H1 (cell line): Measurements from ENCODE around the gene HOXD11. TPM values are rescaled to one million over a fixed set of nuclear protein-coding genes. Genes with fewer than 3 reads are reported as not detected.

ENCODE experiments used
- CTCF ChIA-PET: fragments of 300-600 bp; sonication (Branson Sonifier 250); formaldehyde crosslinking; loops from one replicate; lab custom pipeline; 2021; ENCODE audit not compliant: partially characterized antibody; lab: Charles Lee
- POLR2A ChIA-PET: fragments of 300-600 bp; sonication (Branson Sonifier 250); formaldehyde crosslinking; loops from one replicate; lab custom pipeline; 2021; ENCODE audit warnings: inconsistent platforms; ENCODE audit not compliant: partially characterized antibody; lab: Charles Lee
- DNase-seq, 2 experiments: peaks; one replicate each; pipeline versions ENCODE4 v3.0.0 to v3.0.0-alpha.2; 2010 to 2022; ENCODE audit warnings: low spot score in 2 of 2, low read depth in 1 of 2, mixed read lengths in 1 of 2
- FAIRE-seq: peaks from 2 replicates; lab custom pipeline; 2011; peaks lifted over from hg19 to GRCh38; lab: Jason Lieb, UNC
- H2AFZ ChIP-seq: 2 replicates; pipeline ENCODE4 v1.8.1; 2012; ENCODE audit warnings: low read length, inconsistent platforms
- H2AK5ac ChIP-seq: 2 replicates; pipeline ENCODE4 v1.6.1; 2013; ENCODE audit warnings: low read depth, low read length
- H2BK120ac ChIP-seq: replicated peaks from 2 replicates; pipeline ENCODE3; 2013; ENCODE audit warnings: low read depth, low read length, inconsistent platforms
- H2BK12ac ChIP-seq: 2 replicates; pipeline ENCODE4 v1.6.1; 2013; ENCODE audit warnings: low read depth, low read length
- H2BK15ac ChIP-seq: 2 replicates; pipeline ENCODE4 v1.6.1; 2013; ENCODE audit warnings: low read length
- H2BK20ac ChIP-seq: 2 replicates; pipeline ENCODE4 v1.6.1; 2013; ENCODE audit warnings: low read length
- H2BK5ac ChIP-seq: 2 replicates; pipeline ENCODE4 v1.6.1; 2013; ENCODE audit warnings: low read depth, low read length
- H3K14ac ChIP-seq: 2 replicates; pipeline ENCODE4 v1.6.1; 2013; ENCODE audit warnings: inconsistent platforms; ENCODE audit not compliant: insufficient read length
- H3K18ac ChIP-seq: 2 replicates; pipeline ENCODE4 v1.6.1; 2013; ENCODE audit warnings: low read length; ENCODE audit errors: extremely low read depth
- H3K23ac ChIP-seq: 2 replicates; pipeline ENCODE4 v1.6.1; 2013; ENCODE audit warnings: inconsistent platforms; ENCODE audit not compliant: insufficient read length
- H3K23me2 ChIP-seq: 2 replicates; pipeline ENCODE4 v1.6.1; 2013; ENCODE audit warnings: low read depth, low read length
- H3K27ac ChIP-seq: 2 replicates; pipeline ENCODE4 v1.6.1; 2011; ENCODE audit warnings: low read depth, low read length, inconsistent platforms
- H3K27me3 ChIP-seq, 4 experiments: replicated peaks in 1 of 4; 1 replicate in 1 of 4; 2 replicates in 3 of 4; pipeline versions ENCODE4 v1.6.1 to v1.8.1; 2011 to 2013; ENCODE audit warnings: low read length in 3 of 4, mild to moderate bottlenecking in 3 of 4, inconsistent platforms in 2 of 4, mixed read lengths in 2 of 4, moderate library complexity in 1 of 4; ENCODE audit not compliant: control insufficient read depth in 3 of 4, insufficient read depth in 3 of 4; ENCODE audit errors: extremely low read depth in 1 of 4
- H3K36me3 ChIP-seq, 4 experiments: 2 replicates each; pipeline versions ENCODE4 v1.6.1 to v1.8.1; 2011 to 2013; ENCODE audit warnings: mild to moderate bottlenecking in 4 of 4, low read length in 3 of 4, moderate library complexity in 2 of 4, control low read depth in 1 of 4, inconsistent platforms in 1 of 4; ENCODE audit not compliant: insufficient read depth in 4 of 4, control insufficient read depth in 2 of 4
- H3K4ac ChIP-seq: replicated peaks from 2 replicates; pipeline ENCODE3; 2013; ENCODE audit warnings: low read length, low read depth, mixed read lengths, inconsistent platforms; ENCODE audit not compliant: insufficient read length
- H3K4me1 ChIP-seq, 4 experiments: replicated peaks in 1 of 4; 1 replicate in 1 of 4; 2 replicates in 3 of 4; pipeline versions ENCODE4 v1.6.1 to v1.8.1; 2011 to 2013; ENCODE audit warnings: low read length in 3 of 4, inconsistent platforms in 2 of 4, mixed read lengths in 1 of 4; ENCODE audit not compliant: insufficient read depth in 4 of 4, control insufficient read depth in 3 of 4
- H3K4me2 ChIP-seq, 2 experiments: 2 replicates each; pipeline versions ENCODE4 v1.6.1 to v1.8.1; 2011 to 2013; ENCODE audit warnings: low read depth in 2 of 2, low read length in 2 of 2, control low read depth in 1 of 2, inconsistent platforms in 1 of 2, mild to moderate bottlenecking in 1 of 2; ENCODE audit not compliant: insufficient read depth in 1 of 2
- H3K4me3 ChIP-seq, 4 experiments: fragments of 200-600, 300-600 bp in 1 of 4; sonication (generic), shearing (Covaris generic), sonication (Bioruptor Twin) in 1 of 4; 2 replicates each; pipeline versions ENCODE4 v1.5.1 to v1.8.1; 2011 to 2016; ENCODE audit warnings: low read length in 4 of 4, low read depth in 3 of 4, control low read depth in 2 of 4, inconsistent platforms in 2 of 4, mild to moderate bottlenecking in 2 of 4, mixed read lengths in 1 of 4, moderate library complexity in 1 of 4; ENCODE audit not compliant: insufficient read depth in 2 of 4; ENCODE audit errors: extremely low read depth in 1 of 4
- H3K56ac ChIP-seq: replicated peaks from 2 replicates; pipeline ENCODE3; 2013; ENCODE audit warnings: low read depth, mild to moderate bottlenecking, mixed read lengths, low read length, inconsistent platforms; ENCODE audit not compliant: insufficient read length
- H3K79me1 ChIP-seq: 2 replicates; pipeline ENCODE4 v1.6.1; 2013; ENCODE audit warnings: low read depth, low read length, control low read depth
- H3K79me2 ChIP-seq, 2 experiments: 2 replicates each; pipeline versions ENCODE4 v1.6.1 to v1.8.1; 2012 to 2013; ENCODE audit warnings: low read length in 2 of 2, mild to moderate bottlenecking in 2 of 2, inconsistent platforms in 1 of 2; ENCODE audit not compliant: insufficient read depth in 2 of 2, control insufficient read depth in 1 of 2
- H3K9ac ChIP-seq, 4 experiments: replicated peaks in 1 of 4; 1 replicate in 1 of 4; 2 replicates in 3 of 4; pipeline versions ENCODE4 v1.6.1 to v1.8.1; 2011 to 2013; ENCODE audit warnings: low read depth in 3 of 4, low read length in 3 of 4, control low read depth in 2 of 4, mild to moderate bottlenecking in 2 of 4, moderate library complexity in 2 of 4, inconsistent platforms in 1 of 4; ENCODE audit errors: extremely low read depth in 1 of 4
- H3K9me3 ChIP-seq, 2 experiments: 2 replicates each; pipeline versions ENCODE4 v1.6.1 to v1.8.1; 2012 to 2013; ENCODE audit warnings: mild to moderate bottlenecking in 2 of 2, moderate library complexity in 2 of 2, control low read depth in 1 of 2, inconsistent platforms in 1 of 2, low read depth in 1 of 2, low read length in 1 of 2, mixed read lengths in 1 of 2; ENCODE audit not compliant: insufficient read depth in 2 of 2
- H4K20me1 ChIP-seq, 2 experiments: replicated peaks in 1 of 2; 2 replicates each; pipeline versions ENCODE3 to v1.8.1; 2011 to 2013; ENCODE audit warnings: inconsistent platforms in 2 of 2, low read length in 2 of 2, mild to moderate bottlenecking in 1 of 2; ENCODE audit not compliant: insufficient read depth in 2 of 2, control insufficient read depth in 1 of 2
- H4K5ac ChIP-seq: 2 replicates; pipeline ENCODE4 v1.6.1; 2013; ENCODE audit warnings: low read length, low read depth, mixed read lengths, inconsistent platforms; ENCODE audit not compliant: insufficient read length
- H4K8ac ChIP-seq: 2 replicates; pipeline ENCODE4 v1.8.0; 2013; ENCODE audit warnings: mild to moderate bottlenecking, moderate library complexity, low read length, inconsistent platforms; ENCODE audit not compliant: insufficient read depth; ENCODE audit errors: extremely low read depth
- H4K91ac ChIP-seq: replicated peaks from 2 replicates; pipeline ENCODE3; 2013; ENCODE audit warnings: low read length, mixed read lengths, inconsistent platforms; ENCODE audit not compliant: insufficient read length
- ASH2L ChIP-seq: fragments of 200-600, 300-600 bp; sonication (generic); IDR thresholded peaks from one replicate; pipeline ENCODE4 v1.7.1; 2017; ENCODE audit warnings: low read length
- EGR1 ChIP-seq: IDR thresholded peaks from 2 replicates; pipeline ENCODE4 v1.6.1; 2011; ENCODE audit warnings: low read depth, low read length, borderline replicate concordance
- KDM1A ChIP-seq: fragments of 200-600, 300-600 bp; sonication (generic); IDR thresholded peaks from 2 replicates; pipeline ENCODE4 v1.7.1; 2016; ENCODE audit warnings: mild to moderate bottlenecking, low read length, borderline replicate concordance
- MAX ChIP-seq: IDR thresholded peaks from 2 replicates; pipeline ENCODE4 v1.6.1; 2012; ENCODE audit warnings: inconsistent platforms
- POLR2A ChIP-seq, 2 experiments: IDR thresholded peaks; 1 replicate in 1 of 2; 2 replicates in 1 of 2; pipeline ENCODE4 v1.6.1; 2011; ENCODE audit warnings: low read depth in 2 of 2, low read length in 2 of 2, mild to moderate bottlenecking in 2 of 2; ENCODE audit errors: control extremely low read depth in 1 of 2
- RNF2 ChIP-seq: fragments of 200-900, 300-1000 bp; sonication (generic); IDR thresholded peaks from 2 replicates; pipeline ENCODE4 v1.7.1; 2016; ENCODE audit warnings: borderline replicate concordance, low read depth, mild to moderate bottlenecking, antibody characterized with exemption, low read length; ENCODE audit not compliant: poor library complexity, severe bottlenecking; ENCODE audit errors: missing control alignments
- SUZ12 ChIP-seq: fragments of 200-600 bp; sonication (generic); IDR thresholded peaks from 2 replicates; pipeline ENCODE4 v1.6.1; 2012; ENCODE audit warnings: mild to moderate bottlenecking, inconsistent platforms, low read length, moderate library complexity, mixed read lengths
- TBP ChIP-seq: IDR thresholded peaks from 2 replicates; pipeline ENCODE4 v1.6.1; 2011; ENCODE audit warnings: low read depth, low read length, improper control_type of control experiment
- WGBS, 2 experiments: shearing (Covaris generic) in 1 of 2; methylation state at CpG; one replicate each; pipeline versions ENCODE4 v1.1.6 to v1.1.7; 2013 to 2015; ENCODE audit warnings: low lambda C conversion rate in 2 of 2, mixed read lengths in 2 of 2, inconsistent platforms in 1 of 2, low coverage in 1 of 2, missing lambda C conversion rate in 1 of 2; ENCODE audit not compliant: insufficient replicate concordance in 2 of 2, insufficient coverage in 1 of 2, insufficient read length in 1 of 2; ENCODE audit errors: extremely low coverage in 1 of 2, missing lambda C conversion rate in 1 of 2; 5-methylcytosine and 5-hydroxymethylcytosine counted together
- polyA plus RNA-seq, 7 experiments: library from polyadenylated mRNA; depleted of rRNA in 3 of 7; stranded (reverse) in 5 of 7; unstranded in 2 of 7; fragments of >200 nt in 5 of 7; fragments of 200-250 nt in 2 of 7; gene quantifications; 1 replicate in 5 of 7; 2 replicates in 1 of 7; 4 replicates in 1 of 7; pipeline versions ENCODE4 v1.2.1 to v1.2.3, GENCODE V29; 2011 to 2013; ENCODE audit warnings: missing spikeins in 2 of 7, mixed read lengths in 2 of 7
- total RNA-seq: library from RNA; stranded (reverse); fragmentation: NEBNext Ultra II Directional; extraction: Animal tissue kit (Norgen Biotek cat#: 25700); gene quantifications from 2 replicates; pipeline ENCODE4 v1.2.1, GENCODE V29; 2021

Gene HOXD11
- total and polyA plus RNA-seq, 2 of the 8 experiments (the other 6 are each of a cell fraction or from before 2014, with no cell fraction given): not detected

DNA sequence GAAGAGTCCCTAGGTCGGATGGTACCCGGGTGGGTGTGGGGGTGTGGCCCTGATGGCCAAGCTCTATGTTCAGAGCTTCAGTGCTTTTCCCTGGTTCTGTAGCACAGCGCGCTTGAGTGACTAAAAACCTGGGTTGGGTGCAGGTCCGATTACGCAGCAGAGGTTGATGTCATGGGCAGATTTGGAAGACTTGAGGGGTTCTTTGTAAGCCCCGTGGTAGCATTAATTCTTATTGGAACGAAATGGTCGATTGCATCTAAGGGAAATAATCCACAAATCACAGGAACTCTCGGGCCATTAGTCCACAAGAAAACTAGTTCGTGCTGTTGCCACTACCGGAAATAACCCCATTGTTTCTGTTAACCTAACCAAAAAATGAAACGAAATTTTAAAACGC lies 31.4 kb downstream of the HOXD11 start:
- Histone ChIP-seq H2AFZ (no peak overlapping the region), H3K27me3 (peaks cover 86 to 100% (median 97%) of the 10 kb centered on the region in 4 experiments), H2BK12ac (no peak overlapping the region), H4K91ac (no peak overlapping the region), H3K27ac (no peak overlapping the region), H3K79me2 (no peaks in the 10 kb centered on the region), H3K23ac (no peak overlapping the region), H3K4me3 (no peak overlapping the region), H3K23me2 (peaks cover 3% of the 10 kb centered on the region; the same call in 1 of the 2 replicates), H3K4me1 (peaks cover 0 to 9% (median 4%) of the 10 kb centered on the region in 4 experiments; a peak in 5 of 7 replicates), H2BK120ac (no peak overlapping the region), H2AK5ac (no peak overlapping the region), H3K56ac (no peak overlapping the region), H3K9ac (no peak overlapping the region), H4K20me1 (peaks cover 4 to 20% of the 10 kb centered on the region in 2 experiments), H3K18ac (no peak overlapping the region), H2BK5ac (no peak overlapping the region), H4K8ac (peak overlapping the region; percentile 40; the same call in 1 of the 2 replicates), H4K5ac (no peak overlapping the region), H3K9me3 (no peaks in the 10 kb centered on the region), H3K79me1 (no peaks in the 10 kb centered on the region), H2BK15ac (no peak overlapping the region), H3K4ac (no peak overlapping the region), H2BK20ac (no peak overlapping the region), H3K4me2 (no peak overlapping the region), H3K14ac (no peak overlapping the region), H3K36me3 (peaks cover 0 to 10% (median 0%) of the 10 kb centered on the region in 4 experiments; a peak in 1 of 8 replicates)
- 49% methylated on average over 14 of the region's 14 CpGs; no CpG with 5 or more reads in 1 of the 2 experiments for WGBS, 2 experiments
- ChIA-PET POLR2A (no interaction called here), CTCF (interaction anchor here (1.0 to 10.0 kb wide), 18 partner anchors 11 to 676 kb away, joined by 3 to 119 read pairs (median 15); partner anchors contain the start of genes HOXD4 and HOXD9)
- TF ChIP-seq KDM1A (no peak), MAX (no peak), POLR2A (IDR thresholded peaks at IDR 0.05; ENCODE audit: control extremely low read depth in 1 of 2, low read depth in 2 of 2, low read length in 2 of 2) (no peak), SUZ12 (0 out of 2 replicates have a peak, but pooled peaks have one; percentile 45), ASH2L (no peak), EGR1 (no peak), TBP (no peak), RNF2 (peak; percentile 96)
- peak in 1 of 2 experiments; percentile 38 for DNase-seq
- FAIRE-seq: no peak
